HepG2 (cell line): ENCODE results near the gene CDX1. TPM values are rescaled to one million over a fixed set of nuclear protein-coding genes. Genes with fewer than 3 reads are reported as not detected.

Source experiments
- ATAC-seq: fragments of 200-7000 bp; cut with Tn5 transposase; 3 replicates; pipeline ENCODE4 v1.9.1; 2020; ENCODE audit warnings: mild to moderate bottlenecking, moderate library complexity
- BruUV-seq: library from RNA; stranded (reverse); fragments of 400-500 nt; replicated peaks from 2 replicates; lab custom pipeline; 2021; lab: Mats Ljungman, UMichigan
- CTCF ChIA-PET: fragments of 300-600 bp; formaldehyde crosslinking; extraction: SDS; loops from one replicate; lab custom pipeline; 2021; ENCODE audit warnings: low total read pairs, inconsistent platforms, low intra/inter-chr PET ratio; lab: Yijun Ruan, JAX
- POLR2A ChIA-PET: fragments of 350-600 bp; sonication (Branson Sonifier 250); formaldehyde crosslinking; loops from one replicate; lab custom pipeline; 2020; ENCODE audit warnings: antibody characterized with exemption, inconsistent platforms; lab: Yijun Ruan, JAX
- DNase-seq: peaks from one replicate; pipeline ENCODE4 v3.0.0-alpha.2; 2015; ENCODE audit warnings: low spot score
- FAIRE-seq: peaks from 3 replicates; lab custom pipeline; 2011; peaks lifted over from hg19 to GRCh38; lab: Jason Lieb, UNC
- H2AFZ ChIP-seq: one replicate; pipeline ENCODE4 v1.6.1; 2011; ENCODE audit warnings: low read length, inconsistent platforms
- H3K27ac ChIP-seq: fragments of 300-600 bp; 3 replicates; pipeline ENCODE4 v1.8.0; 2011; ENCODE audit warnings: mixed run types, mild to moderate bottlenecking, mixed read lengths, low read length, inconsistent platforms; ENCODE audit not compliant: insufficient read depth; ENCODE audit errors: extremely low read length
- H3K27me3 ChIP-seq, 2 experiments: fragments of 200-600 bp in 1 of 2; 2 replicates in 1 of 2; 3 replicates in 1 of 2; pipeline versions ENCODE4 v1.6.0 to v1.8.0; 2011; ENCODE audit warnings: low read length in 2 of 2, mild to moderate bottlenecking in 2 of 2, moderate library complexity in 2 of 2, inconsistent platforms in 1 of 2; ENCODE audit not compliant: insufficient read depth in 2 of 2, control insufficient read depth in 1 of 2
- H3K36me3 ChIP-seq, 2 experiments: fragments of 200-600 bp in 1 of 2; replicated peaks in 1 of 2; 2 replicates in 1 of 2; 3 replicates in 1 of 2; pipeline versions ENCODE4 v1.5.1 to v1.8.0; 2011; ENCODE audit warnings: low read length in 2 of 2, inconsistent platforms in 1 of 2; ENCODE audit not compliant: insufficient read depth in 2 of 2, control insufficient read depth in 1 of 2
- H3K4me1 ChIP-seq: 2 replicates; pipeline ENCODE4 v1.5.1; 2012; ENCODE audit warnings: low read length, inconsistent platforms; ENCODE audit not compliant: insufficient read depth
- H3K4me2 ChIP-seq: 2 replicates; pipeline ENCODE4 v1.6.0; 2011; ENCODE audit warnings: low read depth, low read length, inconsistent platforms
- H3K4me3 ChIP-seq, 3 experiments: fragments of 200-600 bp in 1 of 3; sonication (generic), shearing (Covaris generic) in 1 of 3; replicated peaks in 1 of 3; 2 replicates each; pipeline ENCODE4 v1.5.1; 2011 to 2016; ENCODE audit warnings: low read length in 3 of 3, inconsistent platforms in 2 of 3, low read depth in 2 of 3, mild to moderate bottlenecking in 2 of 3, control low read depth in 1 of 3, mixed read lengths in 1 of 3; ENCODE audit not compliant: insufficient read depth in 1 of 3
- H3K79me2 ChIP-seq: one replicate; pipeline ENCODE4 v1.6.1; 2011; ENCODE audit warnings: low read length, inconsistent platforms; ENCODE audit not compliant: insufficient read depth
- H3K9ac ChIP-seq: 2 replicates; pipeline ENCODE4 v1.6.0; 2011; ENCODE audit warnings: mild to moderate bottlenecking, low read depth, low read length, inconsistent platforms; ENCODE audit not compliant: insufficient read depth
- H3K9me3 ChIP-seq: 2 replicates; pipeline ENCODE4 v1.5.1; 2012; ENCODE audit warnings: mild to moderate bottlenecking, low read length
- H4K20me1 ChIP-seq: 2 replicates; pipeline ENCODE4 v1.6.0; 2011; ENCODE audit warnings: inconsistent platforms, mild to moderate bottlenecking, low read length, moderate library complexity; ENCODE audit not compliant: insufficient read depth
- MAZ ChIP-seq, 2 experiments: sonication (generic) in 1 of 2; formaldehyde crosslinking in 1 of 2; IDR thresholded peaks; 2 replicates each; pipeline versions ENCODE4 v1.5.0 to v1.6.1; 2012 to 2020; ENCODE audit warnings: low read depth in 2 of 2, mild to moderate bottlenecking in 2 of 2, borderline replicate concordance in 1 of 2, improper control_type of control experiment in 1 of 2, low read length in 1 of 2, missing genetic modification reagents in 1 of 2, moderate library complexity in 1 of 2
- RFXANK ChIP-seq: IDR thresholded peaks from 2 replicates; pipeline ENCODE4 v1.6.1; 2016
- ZKSCAN5 ChIP-seq: sonication (generic); formaldehyde crosslinking; IDR thresholded peaks from 2 replicates; pipeline ENCODE4 v1.5.1; 2020; ENCODE audit warnings: mild to moderate bottlenecking, missing genetic modification reagents
- ZNF264 ChIP-seq: sonication (generic); formaldehyde crosslinking; IDR thresholded peaks from 2 replicates; pipeline ENCODE4 v1.4.0; 2020; ENCODE audit warnings: missing genetic modification reagents
- ZNF629 ChIP-seq: sonication (generic); formaldehyde crosslinking; conservative IDR thresholded peaks from 2 replicates; pipeline ENCODE4 v1.5.0; 2020; ENCODE audit warnings: missing genetic modification reagents
- ZNF781 ChIP-seq: sonication (generic); formaldehyde crosslinking; IDR thresholded peaks from 2 replicates; pipeline ENCODE4 v1.5.1; 2020; ENCODE audit warnings: borderline replicate concordance, mild to moderate bottlenecking, missing genetic modification reagents; ENCODE audit errors: not compliant biosample characterization
- WGBS: methylation state at CpG from one replicate; pipeline ENCODE4 v1.1.6; 2017; ENCODE audit warnings: low lambda C conversion rate; 5-methylcytosine and 5-hydroxymethylcytosine counted together
- in situ Hi-C: cut with HindIII; loops from 2 replicates; pipeline ENCODE4 v1.10.0; 2017; ENCODE audit warnings: low pct_unique_long_range_greater_than_20kb; ENCODE audit not compliant: extremely low pct_ligation_motif_present
- intact Hi-C: fragments of 100-400 bp; cut with micrococcal nuclease; formaldehyde crosslinking; loops from one replicate; pipeline ENCODE4 v1.10.0; 2022; ENCODE audit not compliant: unreplicated experiment
- polyA plus RNA-seq, 8 experiments: library from polyadenylated mRNA; depleted of rRNA in 3 of 8; stranded (reverse) in 7 of 8; unstranded in 1 of 8; fragments of >200 nt; fragmentation: Illumina TruSeq in 4 of 8; extraction: Trizol in 4 of 8; gene quantifications; 2 replicates each; pipeline versions ENCODE4 v1.2.1 to v1.2.3, GENCODE V29; 2011 to 2016; ENCODE audit warnings: low read depth in 4 of 8, missing spikeins in 1 of 8, mixed read lengths in 1 of 8; ENCODE audit not compliant: insufficient read depth in 1 of 8
- total RNA-seq, 5 experiments: library from RNA; depleted of rRNA; stranded (reverse); fragments of >200 nt; fragmentation: Illumina TruSeq; extraction: Trizol; gene quantifications; 2 replicates each; pipeline ENCODE4 v1.2.3, GENCODE V29; 2016; ENCODE audit warnings: low read depth in 1 of 5
- TF ChIP-seq, protein P1 (sequence below): sonication (generic); formaldehyde crosslinking; IDR thresholded peaks from 2 replicates; pipeline ENCODE4 v1.4.0; 2020; ENCODE audit warnings: mild to moderate bottlenecking, missing genetic modification reagents
- TF ChIP-seq, protein P2 (sequence below): sonication (generic); formaldehyde crosslinking; IDR thresholded peaks from 2 replicates; pipeline ENCODE4 v1.8.1; 2023; ENCODE audit warnings: missing genetic modification reagents, inconsistent platforms, borderline replicate concordance

CDX1 gene
- total and polyA plus RNA-seq, 2 of the 13 experiments (the other 11 are each of a cell fraction or from before 2014, with no cell fraction given) = not detected

DNA sequence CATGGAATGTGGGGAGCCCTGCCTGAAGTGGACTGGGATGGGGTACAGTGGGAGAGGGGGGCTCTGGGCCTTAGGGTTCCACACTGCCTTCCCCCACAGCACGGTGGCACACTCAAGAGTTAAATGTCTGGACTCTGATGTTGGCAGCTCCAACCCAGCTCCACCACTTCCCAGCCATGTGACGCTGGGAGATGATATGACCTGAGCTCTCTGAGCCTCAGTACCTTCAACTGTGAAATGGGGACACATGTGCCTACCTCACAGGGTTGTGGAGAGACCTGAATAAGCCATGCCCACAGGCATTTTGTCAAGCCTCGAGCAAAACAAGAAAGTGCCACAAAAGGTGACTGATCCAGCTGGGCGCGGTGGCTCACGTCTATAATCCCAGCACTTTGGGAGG is 7.5 kb upstream of the CDX1 start:
- TF ChIP-seq, protein P1, sequence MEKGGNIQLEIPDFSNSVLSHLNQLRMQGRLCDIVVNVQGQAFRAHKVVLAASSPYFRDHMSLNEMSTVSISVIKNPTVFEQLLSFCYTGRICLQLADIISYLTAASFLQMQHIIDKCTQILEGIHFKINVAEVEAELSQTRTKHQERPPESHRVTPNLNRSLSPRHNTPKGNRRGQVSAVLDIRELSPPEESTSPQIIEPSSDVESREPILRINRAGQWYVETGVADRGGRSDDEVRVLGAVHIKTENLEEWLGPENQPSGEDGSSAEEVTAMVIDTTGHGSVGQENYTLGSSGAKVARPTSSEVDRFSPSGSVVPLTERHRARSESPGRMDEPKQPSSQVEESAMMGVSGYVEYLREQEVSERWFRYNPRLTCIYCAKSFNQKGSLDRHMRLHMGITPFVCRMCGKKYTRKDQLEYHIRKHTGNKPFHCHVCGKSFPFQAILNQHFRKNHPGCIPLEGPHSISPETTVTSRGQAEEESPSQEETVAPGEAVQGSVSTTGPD (CRISPR knock-in tag) = no peak
- no peak for TF ChIP-seq ZKSCAN5 (CRISPR knock-in tag)
- TF ChIP-seq, protein P2, sequence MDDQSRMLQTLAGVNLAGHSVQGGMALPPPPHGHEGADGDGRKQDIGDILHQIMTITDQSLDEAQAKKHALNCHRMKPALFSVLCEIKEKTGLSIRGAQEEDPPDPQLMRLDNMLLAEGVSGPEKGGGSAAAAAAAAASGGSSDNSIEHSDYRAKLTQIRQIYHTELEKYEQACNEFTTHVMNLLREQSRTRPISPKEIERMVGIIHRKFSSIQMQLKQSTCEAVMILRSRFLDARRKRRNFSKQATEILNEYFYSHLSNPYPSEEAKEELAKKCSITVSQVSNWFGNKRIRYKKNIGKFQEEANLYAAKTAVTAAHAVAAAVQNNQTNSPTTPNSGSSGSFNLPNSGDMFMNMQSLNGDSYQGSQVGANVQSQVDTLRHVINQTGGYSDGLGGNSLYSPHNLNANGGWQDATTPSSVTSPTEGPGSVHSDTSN (CRISPR knock-in tag) = no peak
- TF ChIP-seq MAZ (IDR thresholded peaks at IDR 0.05; ENCODE audit: borderline replicate concordance, low read depth, low read length) = no peak
- TF ChIP-seq MAZ (CRISPR knock-in tag; IDR thresholded peaks at IDR 0.05; ENCODE audit: low read depth) = no peak
- TF ChIP-seq RFXANK (CRISPR knock-in tag) = no peak
- TF ChIP-seq ZNF781 = no peak
- no peak for TF ChIP-seq ZNF264 (CRISPR knock-in tag)
- TF ChIP-seq ZNF629 (CRISPR knock-in tag) = peak; percentile 77
- in situ Hi-C loops = no loop called here
- H3K4me2 ChIP-seq = no peak overlapping the region
- no TSS peak for BruUV-seq
- peaks cover 86% of the 10 kb centered on the region for H3K4me1 ChIP-seq
- no peak for ATAC-seq
- WGBS = 43% methylated on average over 5 of the region's 6 CpGs
- H3K9me3 ChIP-seq = no peaks in the 10 kb centered on the region
- no peaks in the 10 kb centered on the region for H3K36me3 ChIP-seq
- no peaks in the 10 kb centered on the region for H4K20me1 ChIP-seq
- no peak overlapping the region for H3K4me3 ChIP-seq
- H3K27ac ChIP-seq = no peak overlapping the region
- DNase-seq = no peak
- no peaks in the 10 kb centered on the region for H3K79me2 ChIP-seq
- ChIA-PET POLR2A (interaction anchor here (2.0 to 2.7 kb wide), 2 partner anchors 16 to 21 kb away, joined by 7 to 12 read pairs; no protein-coding TSS in a partner anchor), CTCF (no interaction called here)
- intact Hi-C loops = no loop called here
- no peak overlapping the region for H2AFZ ChIP-seq
- H3K27me3 ChIP-seq = peaks cover 0 to 17% of the 10 kb centered on the region in 2 experiments; a peak in 3 of 5 replicates
- no peak for FAIRE-seq
- H3K9ac ChIP-seq = no peak overlapping the region
